Activated CD4-positive, alpha-beta T cell treated with anti-CD3 and anti-CD28 coated beads, Interleukin-2, amount 10 ng/mL, durations not matched to agents 7 days and 5 days (primary cell): ENCODE data around the gene MIER1. TPM values are rescaled to one million over a fixed set of nuclear protein-coding genes. Genes with fewer than 3 reads are reported as not detected.
"Not testable (repeated sequence)": the region's sequence is repeated elsewhere in the genome, so short reads cannot be mapped to it uniquely, and the experiment has no call there.

ENCODE experiments used
- CTCF ChIA-PET: fragments of 350-600 bp; sonication (Branson Sonifier 250); formaldehyde crosslinking; loops from one replicate; lab custom pipeline; 2021; ENCODE audit warnings: antibody characterized with exemption; lab: Charles Lee
- POLR2A ChIA-PET: fragments of 350-600 bp; sonication (Branson Sonifier 250); formaldehyde crosslinking; loops from one replicate; lab custom pipeline; 2021; ENCODE audit warnings: antibody characterized with exemption; lab: Charles Lee
- DNase-seq: peaks from one replicate; pipeline ENCODE4 v3.0.0-alpha.2; 2020
- H3K27ac Mint-ChIP-seq: one replicate; pipeline ENCODE4 v1.8.0; 2021; ENCODE audit warnings: mild to moderate bottlenecking, moderate library complexity, mixed read lengths
- H3K27me3 Mint-ChIP-seq: one replicate; pipeline ENCODE4 v1.8.0; 2021; ENCODE audit warnings: mixed read lengths
- H3K36me3 Mint-ChIP-seq: one replicate; pipeline ENCODE4 v1.8.0; 2021; ENCODE audit warnings: low read depth, mixed read lengths
- H3K4me1 Mint-ChIP-seq: one replicate; pipeline ENCODE4 v1.8.0; 2021; ENCODE audit warnings: mixed read lengths
- H3K4me3 Mint-ChIP-seq: one replicate; pipeline ENCODE4 v1.8.0; 2021; ENCODE audit warnings: mild to moderate bottlenecking, moderate library complexity, mixed read lengths
- H3K9me3 Mint-ChIP-seq: one replicate; pipeline ENCODE4 v1.8.0; 2021; ENCODE audit warnings: mixed read lengths
- total RNA-seq, 2 experiments: library from RNA; stranded (reverse); gene quantifications; one replicate each; pipeline ENCODE4 v1.2.3, GENCODE V29; 2021

Gene MIER1
- total RNA-seq, 2 experiments from 2014 or later: 54.2 to 56.9 TPM

GRCh38 chr1:66944330-66945274 is 19.8 kb downstream of the MIER1 start:
- no peaks in the 10 kb centered on the region for H3K9me3 Mint-ChIP-seq
- H3K4me1 Mint-ChIP-seq: peaks cover 48% of the 10 kb centered on the region
- H3K27ac Mint-ChIP-seq: no peak overlapping the region
- no peak overlapping the region for H3K4me3 Mint-ChIP-seq
- POLR2A ChIA-PET: no interaction called here
- no peak for DNase-seq
- H3K36me3 Mint-ChIP-seq: peaks cover 58% of the 10 kb centered on the region
- CTCF ChIA-PET: interaction anchor here (1.2 kb wide), 2 partner anchors 14 to 16 kb away, joined by 3 to 4 read pairs; no protein-coding TSS in a partner anchor
- no peaks in the 10 kb centered on the region for H3K27me3 Mint-ChIP-seq

DNA sequence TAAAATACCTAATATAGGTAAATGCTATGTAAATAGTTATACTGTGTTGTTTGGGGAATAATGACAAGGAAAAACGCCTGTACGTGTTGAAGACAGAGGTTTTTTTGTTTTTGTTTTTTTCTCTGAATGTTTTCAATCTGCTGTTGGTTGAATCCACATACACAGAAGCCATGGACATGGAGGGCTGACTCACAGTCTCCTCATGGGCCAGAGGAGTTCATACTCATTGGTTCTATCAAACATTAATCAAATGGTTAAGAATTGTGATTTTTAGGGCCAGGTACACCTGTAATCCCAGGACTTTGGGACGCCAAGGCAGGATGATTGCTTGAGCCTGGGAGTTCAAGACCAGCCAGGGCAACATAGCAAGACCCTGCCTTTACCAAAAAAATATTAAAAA is 20.5 kb downstream of the MIER1 start:
- Mint-ChIP-seq H3K27me3 (no peaks in the 10 kb centered on the region), H3K4me3 (no peak overlapping the region), H3K9me3 (no peaks in the 10 kb centered on the region), H3K4me1 (peaks cover 42% of the 10 kb centered on the region), H3K27ac (no peak overlapping the region), H3K36me3 (peaks cover 54% of the 10 kb centered on the region)
- ChIA-PET CTCF (interaction anchor here (1.2 kb wide), 2 partner anchors 15 to 16 kb away, joined by 3 to 4 read pairs; no protein-coding TSS in a partner anchor), POLR2A (interaction anchor here (0.7 kb wide), 1 partner anchor 138 kb away, joined by 4 read pairs; no protein-coding TSS in a partner anchor)
- no peak for DNase-seq

DNA sequence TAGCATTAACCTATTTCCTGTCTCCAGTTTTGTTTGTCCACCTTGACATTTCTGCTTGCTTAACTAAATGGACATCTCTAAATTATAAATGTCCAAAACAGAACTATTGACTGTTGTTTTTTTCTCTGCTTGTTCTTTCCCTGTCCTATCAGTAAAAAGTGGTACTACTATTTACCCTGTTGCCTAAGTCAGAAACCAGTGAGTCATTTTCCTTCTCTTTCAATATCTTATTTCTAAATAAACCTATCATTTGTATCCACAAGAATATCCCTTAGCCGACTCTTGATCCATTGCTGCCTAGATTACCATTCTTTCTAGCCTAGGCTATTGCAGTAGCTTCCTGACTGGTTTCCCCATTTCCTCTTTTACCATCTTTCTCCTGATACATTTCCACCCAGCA is 22.5 kb downstream of the MIER1 start:
- Mint-ChIP-seq H3K9me3 (no peaks in the 10 kb centered on the region), H3K27me3 (no peaks in the 10 kb centered on the region), H3K4me1 (peaks cover 27% of the 10 kb centered on the region), H3K36me3 (peaks cover 53% of the 10 kb centered on the region), H3K27ac (no peak overlapping the region), H3K4me3 (no peak overlapping the region)
- ChIA-PET CTCF (interaction anchor here (0.8 to 1.7 kb wide), 2 partner anchors 9 to 15 kb away, joined by 3 to 7 read pairs; no protein-coding TSS in a partner anchor), POLR2A (no interaction called here)
- DNase-seq: no peak

- Mint-ChIP-seq H3K4me1 (peaks cover 17% of the 10 kb centered on the region), H3K27ac (no peak overlapping the region), H3K27me3 (no peaks in the 10 kb centered on the region), H3K36me3 (peaks cover 73% of the 10 kb centered on the region), H3K4me3 (no peak overlapping the region), H3K9me3 (no peaks in the 10 kb centered on the region)
- DNase-seq: no peak
- CTCF ChIA-PET: interaction anchor here (0.6 to 1.2 kb wide), 3 partner anchors 30 to 79 kb away, joined by 3 to 4 read pairs (median 3); no protein-coding TSS in a partner anchor
- POLR2A ChIA-PET: no interaction called here
Observed at GRCh38 chr1:66951513-66951912, 26.7 kb downstream of the MIER1 start.

DNA sequence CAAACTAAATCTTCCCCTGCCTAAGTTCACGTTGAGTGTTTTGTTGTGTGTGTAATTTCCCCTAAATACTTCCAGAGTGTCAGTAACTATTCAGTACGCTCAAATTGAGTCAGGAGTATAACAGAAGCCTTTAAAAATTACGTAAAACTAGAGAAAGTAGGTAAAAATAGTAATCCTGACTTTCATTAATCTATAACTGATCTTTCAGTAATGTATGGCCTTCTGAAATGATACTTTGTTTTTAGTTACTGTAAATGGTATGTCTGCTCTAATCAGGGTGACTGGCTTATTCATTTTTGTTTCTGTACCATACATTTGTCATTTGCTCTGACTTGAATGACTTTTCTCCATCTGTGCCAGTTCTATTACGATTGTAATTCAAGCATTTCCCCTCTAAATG is 29.4 kb downstream of the MIER1 start:
- H3K27me3 Mint-ChIP-seq: no peaks in the 10 kb centered on the region
- no peak overlapping the region for H3K4me3 Mint-ChIP-seq
- H3K9me3 Mint-ChIP-seq: no peaks in the 10 kb centered on the region
- no peak for DNase-seq
- H3K27ac Mint-ChIP-seq: no peak overlapping the region
- ChIA-PET CTCF (no interaction called here), POLR2A (no interaction called here)
- H3K36me3 Mint-ChIP-seq: peaks cover 71% of the 10 kb centered on the region
- peaks cover 14% of the 10 kb centered on the region for H3K4me1 Mint-ChIP-seq

- H3K4me1 Mint-ChIP-seq: peaks cover 27% of the 10 kb centered on the region
- no peaks in the 10 kb centered on the region for H3K9me3 Mint-ChIP-seq
Observed at GRCh38 chr1:66957938-66958337, 33.1 kb downstream of the MIER1 start.

DNA sequence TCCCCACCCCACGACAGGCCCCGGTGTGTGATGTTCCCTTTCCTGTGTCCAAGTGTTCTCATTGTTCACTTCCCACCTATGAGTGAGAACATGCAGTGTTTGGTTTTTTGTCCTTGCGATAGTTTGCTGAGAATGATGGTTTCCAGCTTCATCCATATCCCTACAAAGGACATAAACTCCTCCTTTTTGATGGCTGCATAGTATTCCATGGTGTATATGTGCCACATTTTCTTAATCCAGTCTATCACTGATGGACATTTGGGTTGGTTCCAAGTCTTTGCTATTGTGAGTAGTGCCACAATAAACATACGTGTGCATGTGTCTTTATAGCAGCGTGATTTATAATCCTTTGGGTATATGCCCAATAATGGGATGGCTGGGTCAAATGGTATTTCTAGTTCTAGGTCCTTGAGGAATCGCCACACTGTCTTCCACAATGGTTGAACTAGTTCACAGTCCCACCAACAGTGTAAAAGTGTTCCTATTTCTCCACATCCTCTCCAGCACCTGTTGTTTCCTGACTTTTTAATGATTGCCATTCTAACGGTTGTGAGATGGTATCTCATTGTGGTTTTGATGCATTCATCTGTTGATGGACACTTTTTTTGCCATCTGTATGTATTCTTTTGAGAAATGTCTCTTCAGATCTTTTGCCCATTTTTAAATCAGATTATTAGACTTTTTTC is 41.5 kb downstream of the MIER1 start:
- H3K27me3 Mint-ChIP-seq, H3K27ac Mint-ChIP-seq, DNase-seq, CTCF ChIA-PET, POLR2A ChIA-PET, H3K9me3 Mint-ChIP-seq, H3K4me3 Mint-ChIP-seq: not testable (repeated sequence)
- Mint-ChIP-seq H3K36me3 (peaks cover 85% of the 10 kb centered on the region), H3K4me1 (peaks cover 20% of the 10 kb centered on the region)

More at GRCh38 chr1:66957938-66958337, 33.1 kb downstream of the MIER1 start:
- ChIA-PET POLR2A (no interaction called here), CTCF (interaction anchor here (0.7 kb wide), 1 partner anchor 93 kb away, joined by 4 read pairs; no protein-coding TSS in a partner anchor)
- Mint-ChIP-seq H3K27me3 (no peaks in the 10 kb centered on the region), H3K4me3 (no peak overlapping the region), H3K27ac (no peak overlapping the region), H3K36me3 (peaks cover 76% of the 10 kb centered on the region)
- no peak for DNase-seq

- Mint-ChIP-seq H3K4me3 (no peak overlapping the region), H3K36me3 (peaks cover 73% of the 10 kb centered on the region), H3K27ac (no peak overlapping the region), H3K9me3 (peaks cover 8% of the 10 kb centered on the region), H3K27me3 (no peaks in the 10 kb centered on the region), H3K4me1 (peaks cover 20% of the 10 kb centered on the region)
- POLR2A ChIA-PET: no interaction called here
- CTCF ChIA-PET: no interaction called here
- no peak for DNase-seq
Observed at GRCh38 chr1:66968574-66968973, 43.8 kb downstream of the MIER1 start.

GRCh38 chr1:66978201-66978600 is 53.4 kb downstream of the MIER1 start:
- ChIA-PET POLR2A (no interaction called here), CTCF (interaction anchor here (1.4 kb wide), 1 partner anchor 236 kb away, joined by 3 read pairs; no protein-coding TSS in a partner anchor)
- Mint-ChIP-seq H3K27me3 (no peaks in the 10 kb centered on the region), H3K4me3 (no peak overlapping the region), H3K27ac (no peak overlapping the region), H3K36me3 (peaks cover 48% of the 10 kb centered on the region), H3K4me1 (peaks cover 22% of the 10 kb centered on the region), H3K9me3 (no peaks in the 10 kb centered on the region)
- DNase-seq: no peak

GRCh38 chr1:66979621-66980020 is 54.8 kb downstream of the MIER1 start:
- CTCF ChIA-PET, H3K27ac Mint-ChIP-seq, POLR2A ChIA-PET, H3K9me3 Mint-ChIP-seq, H3K27me3 Mint-ChIP-seq, DNase-seq, H3K4me3 Mint-ChIP-seq: not testable (repeated sequence)
- peaks cover 22% of the 10 kb centered on the region for H3K4me1 Mint-ChIP-seq
- peaks cover 56% of the 10 kb centered on the region for H3K36me3 Mint-ChIP-seq

- Mint-ChIP-seq H3K27ac (peak overlapping the region; percentile 67), H3K4me1 (peaks cover 22% of the 10 kb centered on the region), H3K9me3 (no peaks in the 10 kb centered on the region), H3K36me3 (peaks cover 53% of the 10 kb centered on the region), H3K27me3 (no peaks in the 10 kb centered on the region), H3K4me3 (peak overlapping the region; percentile 60)
- no peak for DNase-seq
- CTCF ChIA-PET: interaction anchor here (0.9 to 1.0 kb wide), 5 partner anchors 10 to 168 kb away, joined by 3 to 5 read pairs (median 3); no protein-coding TSS in a partner anchor
- POLR2A ChIA-PET: no interaction called here
Observed at GRCh38 chr1:66980745-66981367, 56.1 kb downstream of the MIER1 start.

DNA sequence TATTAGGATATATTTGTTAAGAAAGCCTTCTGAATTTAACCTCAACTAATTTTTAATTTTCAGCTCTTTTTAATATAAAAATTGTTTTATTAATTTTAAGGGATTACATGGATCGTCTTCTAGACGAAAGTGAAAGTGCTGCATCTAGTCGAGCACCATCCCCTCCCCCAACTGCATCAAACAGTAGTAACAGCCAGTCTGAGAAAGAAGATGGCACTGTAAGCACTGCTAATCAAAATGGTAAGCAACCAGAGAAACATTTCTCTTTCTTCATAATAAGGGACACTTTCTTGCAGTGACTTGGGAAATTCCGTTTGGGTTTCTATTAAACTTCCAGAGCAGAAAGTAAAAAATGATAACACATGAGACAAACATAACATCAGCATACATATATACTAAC is 56.9 kb downstream of the MIER1 start:
- H3K4me3 Mint-ChIP-seq: peak overlapping the region; percentile 60
- DNase-seq: peak; percentile 76
- peaks cover 22% of the 10 kb centered on the region for H3K4me1 Mint-ChIP-seq
- H3K27me3 Mint-ChIP-seq: no peaks in the 10 kb centered on the region
- peak overlapping the region; percentile 82 for H3K27ac Mint-ChIP-seq
- POLR2A ChIA-PET: no interaction called here
- H3K9me3 Mint-ChIP-seq: no peaks in the 10 kb centered on the region
- peaks cover 59% of the 10 kb centered on the region for H3K36me3 Mint-ChIP-seq
- CTCF ChIA-PET: interaction anchor here (0.9 to 1.0 kb wide), 5 partner anchors 11 to 167 kb away, joined by 3 to 5 read pairs (median 3); no protein-coding TSS in a partner anchor
